ENCODE measurements around the gene DHX29.

Gene DHX29

GRCh38 chr5:55254802-55255201 lies 52.7 kb downstream of the DHX29 start:
- H3K18ac ChIP-seq (ENCODE audit: low read length), result no peak overlapping the region
- no peaks in the 10 kb centered on the region for H3K9me3 ChIP-seq (replicated peaks in 1 of 2; ENCODE audit: control insufficient read depth in 2 of 2, insufficient read depth in 1 of 2, low read depth in 1 of 2, low read length in 2 of 2)
- no peak overlapping the region for H2BK120ac ChIP-seq (ENCODE audit: low read depth, low read length)
- no peak overlapping the region for H3K27ac ChIP-seq (replicated peaks; ENCODE audit: low read length)
- no peak overlapping the region for H3K23ac ChIP-seq (ENCODE audit: low read depth, low read length, poor library complexity)
- H3K4ac ChIP-seq (ENCODE audit: low read length), result no peak overlapping the region
- no peak overlapping the region for H4K8ac ChIP-seq (ENCODE audit: low read depth, low read length)
- no peaks in the 10 kb centered on the region for H3K79me1 ChIP-seq (ENCODE audit: low read depth, low read length)
- WGBS, 2 donors (ENCODE audit: extremely low coverage in 2 of 2, insufficient read length in 2 of 2, insufficient replicate concordance in 1 of 2), result no CpG with 5 or more reads among the region's 4 CpGs
- peaks cover 0 to 55% of the 10 kb centered on the region in 2 donors for H3K36me3 ChIP-seq (replicated peaks in 1 of 2; ENCODE audit: control insufficient read depth in 2 of 2, insufficient read depth in 2 of 2, low read length in 2 of 2)
- H3K9ac ChIP-seq (ENCODE audit: low read depth, low read length, poor library complexity), result no peak overlapping the region
- H4K91ac ChIP-seq (ENCODE audit: low read depth, low read length, poor library complexity), result no peak overlapping the region
- no peak for DNase-seq (ENCODE audit: low spot score)
- H3K4me1 ChIP-seq (ENCODE audit: control insufficient read depth in 2 of 2, insufficient read depth in 1 of 2, low read depth in 1 of 2, low read length in 2 of 2), result no peaks in the 10 kb centered on the region
- no peak overlapping the region for H2BK15ac ChIP-seq (ENCODE audit: low read length)
- H3K27me3 ChIP-seq (ENCODE audit: control insufficient read depth in 3 of 3, insufficient read depth in 3 of 3, low read depth in 1 of 3, low read length in 3 of 3), result no peaks in the 10 kb centered on the region
- no peak overlapping the region for H2BK5ac ChIP-seq (ENCODE audit: low read length)
- no peak overlapping the region for H2AFZ ChIP-seq (ENCODE audit: low read length)
- H2AK5ac ChIP-seq (ENCODE audit: low read depth, low read length), result no peak overlapping the region
- no peak overlapping the region for H3K4me3 ChIP-seq (ENCODE audit: low read length in 2 of 2)
- no peak overlapping the region for H2BK12ac ChIP-seq (ENCODE audit: low read length)
- no peak overlapping the region for H3K4me2 ChIP-seq (ENCODE audit: insufficient read depth, low read length, poor library complexity, severe bottlenecking)
- H3K14ac ChIP-seq (ENCODE audit: low read length), result no peak overlapping the region

DNA sequence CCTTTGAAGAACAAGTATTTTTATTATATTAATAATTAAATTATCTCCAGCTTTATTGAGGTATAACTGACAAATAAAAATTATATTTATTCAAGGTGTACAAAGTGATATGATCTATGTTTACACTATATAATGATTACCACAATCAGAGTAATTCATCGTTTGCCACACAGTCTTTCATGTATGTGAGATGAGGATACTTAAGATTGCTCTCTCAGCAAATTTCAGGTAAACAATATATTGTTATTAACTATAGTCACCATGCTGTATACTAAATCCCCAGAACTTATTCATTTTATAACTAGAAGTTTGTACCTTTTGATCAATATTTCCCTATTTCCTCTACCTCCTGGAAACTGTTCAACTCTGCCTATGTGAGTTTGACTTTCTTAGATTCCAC lies 57.4 kb downstream of the DHX29 start:
- Histone ChIP-seq H3K36me3 (replicated peaks in 1 of 2; ENCODE audit: control insufficient read depth in 2 of 2, insufficient read depth in 2 of 2, low read length in 2 of 2) (peaks cover 0 to 8% of the 10 kb centered on the region in 2 donors), H3K4ac (ENCODE audit: low read length) (no peak overlapping the region), H2BK120ac (ENCODE audit: low read depth, low read length) (no peak overlapping the region), H2AFZ (ENCODE audit: low read length) (no peak overlapping the region), H3K27me3 (ENCODE audit: control insufficient read depth in 3 of 3, insufficient read depth in 3 of 3, low read depth in 1 of 3, low read length in 3 of 3) (no peaks in the 10 kb centered on the region), H2BK5ac (ENCODE audit: low read length) (no peak overlapping the region), H2BK15ac (ENCODE audit: low read length) (no peak overlapping the region), H4K8ac (ENCODE audit: low read depth, low read length) (no peak overlapping the region), H3K79me1 (ENCODE audit: low read depth, low read length) (no peaks in the 10 kb centered on the region), H3K9ac (ENCODE audit: low read depth, low read length, poor library complexity) (no peak overlapping the region), H2AK5ac (ENCODE audit: low read depth, low read length) (no peak overlapping the region), H3K18ac (ENCODE audit: low read length) (no peak overlapping the region), H3K14ac (ENCODE audit: low read length) (no peak overlapping the region), H3K9me3 (replicated peaks in 1 of 2; ENCODE audit: control insufficient read depth in 2 of 2, insufficient read depth in 1 of 2, low read depth in 1 of 2, low read length in 2 of 2) (peaks cover 0 to 7% of the 10 kb centered on the region in 2 donors), H3K4me2 (ENCODE audit: insufficient read depth, low read length, poor library complexity, severe bottlenecking) (no peak overlapping the region), H3K4me3 (ENCODE audit: low read length in 2 of 2) (no peak overlapping the region), H3K27ac (replicated peaks; ENCODE audit: low read length) (no peak overlapping the region), H3K4me1 (ENCODE audit: control insufficient read depth in 2 of 2, insufficient read depth in 1 of 2, low read depth in 1 of 2, low read length in 2 of 2) (no peaks in the 10 kb centered on the region), H3K23ac (ENCODE audit: low read depth, low read length, poor library complexity) (no peak overlapping the region), H2BK12ac (ENCODE audit: low read length) (no peak overlapping the region), H4K91ac (ENCODE audit: low read depth, low read length, poor library complexity) (no peak overlapping the region)
- no CpG with 5 or more reads among the region's 1 CpG for WGBS, 2 donors (ENCODE audit: extremely low coverage in 2 of 2, insufficient read length in 2 of 2, insufficient replicate concordance in 1 of 2)
- DNase-seq (ENCODE audit: low spot score), result no peak

DNA sequence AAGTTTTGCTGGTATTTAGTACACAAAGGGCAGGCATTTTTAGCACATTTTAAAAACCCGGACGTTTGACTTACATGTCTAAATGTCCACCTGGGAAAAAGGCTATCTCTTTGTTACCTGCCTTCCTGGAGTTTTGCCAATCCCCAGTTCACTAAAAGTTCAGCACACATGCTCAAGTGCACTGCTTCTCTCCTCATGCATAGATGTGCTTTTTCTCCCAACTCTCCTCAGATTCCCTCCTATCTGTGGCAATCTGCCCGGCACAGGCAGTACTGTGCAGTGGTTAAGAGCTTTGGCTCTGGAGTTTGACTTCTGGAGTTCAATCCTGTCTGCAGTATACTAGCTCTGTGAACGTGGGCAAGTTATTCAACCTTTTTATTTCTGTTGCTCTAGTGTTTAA lies 65.7 kb downstream of the DHX29 start:
- no peak overlapping the region for H4K91ac ChIP-seq (ENCODE audit: low read depth, low read length, poor library complexity)
- H2BK5ac ChIP-seq (ENCODE audit: low read length), result no peak overlapping the region
- no peak overlapping the region for H3K4ac ChIP-seq (ENCODE audit: low read length)
- no peak overlapping the region for H2BK15ac ChIP-seq (ENCODE audit: low read length)
- no peaks in the 10 kb centered on the region for H3K9me3 ChIP-seq (replicated peaks in 1 of 2; ENCODE audit: control insufficient read depth in 2 of 2, insufficient read depth in 1 of 2, low read depth in 1 of 2, low read length in 2 of 2)
- H4K8ac ChIP-seq (ENCODE audit: low read depth, low read length), result no peak overlapping the region
- H2AFZ ChIP-seq (ENCODE audit: low read length), result no peak overlapping the region
- no CpG with 5 or more reads among the region's 4 CpGs for WGBS, 2 donors (ENCODE audit: extremely low coverage in 2 of 2, insufficient read length in 2 of 2, insufficient replicate concordance in 1 of 2)
- no peaks in the 10 kb centered on the region for H3K36me3 ChIP-seq (replicated peaks in 1 of 2; ENCODE audit: control insufficient read depth in 2 of 2, insufficient read depth in 2 of 2, low read length in 2 of 2)
- H3K14ac ChIP-seq (ENCODE audit: low read length), result no peak overlapping the region
- H3K4me2 ChIP-seq (ENCODE audit: insufficient read depth, low read length, poor library complexity, severe bottlenecking), result no peak overlapping the region
- H3K79me1 ChIP-seq (ENCODE audit: low read depth, low read length), result no peaks in the 10 kb centered on the region
- H2BK12ac ChIP-seq (ENCODE audit: low read length), result no peak overlapping the region
- no peak overlapping the region for H3K18ac ChIP-seq (ENCODE audit: low read length)
- H3K27ac ChIP-seq (replicated peaks; ENCODE audit: low read length), result no peak overlapping the region
- H2BK120ac ChIP-seq (ENCODE audit: low read depth, low read length), result no peak overlapping the region
- peaks cover 0 to 1% of the 10 kb centered on the region in 2 donors for H3K4me1 ChIP-seq (ENCODE audit: control insufficient read depth in 2 of 2, insufficient read depth in 1 of 2, low read depth in 1 of 2, low read length in 2 of 2)
- no peak overlapping the region for H3K9ac ChIP-seq (ENCODE audit: low read depth, low read length, poor library complexity)
- no peak for DNase-seq (ENCODE audit: low spot score)
- H3K4me3 ChIP-seq (ENCODE audit: low read length in 2 of 2), result no peak overlapping the region
- H3K27me3 ChIP-seq (ENCODE audit: control insufficient read depth in 3 of 3, insufficient read depth in 3 of 3, low read depth in 1 of 3, low read length in 3 of 3), result peaks cover 0 to 33% (median 0%) of the 10 kb centered on the region in 3 experiments
- H2AK5ac ChIP-seq (ENCODE audit: low read depth, low read length), result no peak overlapping the region
- H3K23ac ChIP-seq (ENCODE audit: low read depth, low read length, poor library complexity), result no peak overlapping the region

DNA sequence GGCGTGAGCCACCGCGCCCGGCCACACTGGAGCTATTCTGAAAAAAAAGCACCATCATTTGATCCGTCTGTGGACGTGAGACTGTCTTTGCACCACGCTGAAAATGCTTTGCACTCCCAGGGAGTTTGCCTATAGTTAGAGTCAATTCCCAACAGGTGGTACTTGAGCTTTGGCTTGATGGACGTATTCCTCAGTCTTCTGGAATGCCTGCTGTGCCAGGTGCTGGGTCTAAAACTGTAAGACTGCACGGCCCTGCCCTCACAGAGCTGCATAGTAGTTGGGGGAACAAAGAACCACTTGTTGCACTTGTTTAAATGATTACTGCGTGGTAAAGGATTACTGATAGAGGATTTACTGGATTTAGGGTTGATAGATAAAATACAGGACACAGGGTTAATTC lies 70.7 kb downstream of the DHX29 start:
- peaks cover 10 to 65% (median 31%) of the 10 kb centered on the region in 3 experiments for H3K27me3 ChIP-seq (ENCODE audit: control insufficient read depth in 3 of 3, insufficient read depth in 3 of 3, low read depth in 1 of 3, low read length in 3 of 3)
- H3K23ac ChIP-seq (ENCODE audit: low read depth, low read length, poor library complexity), result no peak overlapping the region
- H3K4ac ChIP-seq (ENCODE audit: low read length), result no peak overlapping the region
- no peak overlapping the region for H3K9ac ChIP-seq (ENCODE audit: low read depth, low read length, poor library complexity)
- no peaks in the 10 kb centered on the region for H3K36me3 ChIP-seq (replicated peaks in 1 of 2; ENCODE audit: control insufficient read depth in 2 of 2, insufficient read depth in 2 of 2, low read length in 2 of 2)
- no peaks in the 10 kb centered on the region for H3K79me1 ChIP-seq (ENCODE audit: low read depth, low read length)
- no peak overlapping the region for H2BK5ac ChIP-seq (ENCODE audit: low read length)
- H2BK12ac ChIP-seq (ENCODE audit: low read length), result no peak overlapping the region
- no peak overlapping the region for H3K4me2 ChIP-seq (ENCODE audit: insufficient read depth, low read length, poor library complexity, severe bottlenecking)
- no peak overlapping the region for H2AFZ ChIP-seq (ENCODE audit: low read length)
- peaks cover 5 to 8% of the 10 kb centered on the region in 2 donors for H3K4me1 ChIP-seq (ENCODE audit: control insufficient read depth in 2 of 2, insufficient read depth in 1 of 2, low read depth in 1 of 2, low read length in 2 of 2)
- H3K27ac ChIP-seq (replicated peaks; ENCODE audit: low read length), result no peak overlapping the region
- no CpG with 5 or more reads among the region's 10 CpGs for WGBS, 2 donors (ENCODE audit: extremely low coverage in 2 of 2, insufficient read length in 2 of 2, insufficient replicate concordance in 1 of 2)
- H2AK5ac ChIP-seq (ENCODE audit: low read depth, low read length), result no peak overlapping the region
- no peak overlapping the region for H2BK15ac ChIP-seq (ENCODE audit: low read length)
- no peak overlapping the region for H3K14ac ChIP-seq (ENCODE audit: low read length)
- H2BK120ac ChIP-seq (ENCODE audit: low read depth, low read length), result no peak overlapping the region
- H4K91ac ChIP-seq (ENCODE audit: low read depth, low read length, poor library complexity), result no peak overlapping the region
- H3K18ac ChIP-seq (ENCODE audit: low read length), result no peak overlapping the region
- no peak for DNase-seq (ENCODE audit: low spot score)
- H3K9me3 ChIP-seq (replicated peaks in 1 of 2; ENCODE audit: control insufficient read depth in 2 of 2, insufficient read depth in 1 of 2, low read depth in 1 of 2, low read length in 2 of 2), result no peaks in the 10 kb centered on the region
- no peak overlapping the region for H3K4me3 ChIP-seq (ENCODE audit: low read length in 2 of 2)
- no peak overlapping the region for H4K8ac ChIP-seq (ENCODE audit: low read depth, low read length)
